B cell (primary cell): ENCODE measurements around the gene RUNDC3A. TPM values are rescaled to one million over a fixed set of nuclear protein-coding genes. Genes with fewer than 3 reads are reported as not detected.
"Not testable (repeated sequence)": the region's sequence is repeated elsewhere in the genome, so short reads cannot be mapped to it uniquely, and the experiment has no call there.

ENCODE experiments used
- ATAC-seq: fragments of 200-7000 bp; cut with Tn5 transposase; one replicate; pipeline ENCODE4 v1.10.0; 2021; ENCODE audit warnings: low read depth, mild to moderate bottlenecking, moderate number of reproducible peaks, moderate library complexity
- CTCF ChIA-PET: fragments of 350-600 bp; sonication (Branson Sonifier 250); formaldehyde crosslinking; loops from one replicate; lab custom pipeline; 2021; ENCODE audit warnings: antibody characterized with exemption, inconsistent platforms; lab: Charles Lee
- POLR2A ChIA-PET: fragments of 350-600 bp; sonication (Branson Sonifier 250); formaldehyde crosslinking; loops from one replicate; lab custom pipeline; 2021; ENCODE audit warnings: antibody characterized with exemption; lab: Charles Lee
- DNase-seq: peaks from one replicate; pipeline ENCODE4 v3.0.0; 2013
- H2AFZ ChIP-seq: 2 replicates; pipeline ENCODE4 v1.6.1; 2012; ENCODE audit warnings: mild to moderate bottlenecking, low read depth, low read length; ENCODE audit not compliant: insufficient read depth, poor library complexity, severe bottlenecking
- H3K27ac ChIP-seq, 2 donors: 1 replicate in 1 of 2; 2 replicates in 1 of 2; pipeline ENCODE4 v1.5.1; 2012 to 2013; ENCODE audit warnings: low read length in 2 of 2, mild to moderate bottlenecking in 2 of 2, moderate library complexity in 1 of 2
- H3K27me3 ChIP-seq, 4 experiments: fragments of 200-600 bp in 1 of 4; sonication (generic) in 1 of 4; replicated peaks in 1 of 4; 1 replicate in 2 of 4; 2 replicates in 2 of 4; pipeline versions ENCODE4 v1.6.1 to v1.7.0; 2013 to 2016; ENCODE audit warnings: low read length in 3 of 4, mild to moderate bottlenecking in 2 of 4, mixed read lengths in 1 of 4, moderate library complexity in 1 of 4; ENCODE audit not compliant: insufficient read depth in 4 of 4, control insufficient read depth in 3 of 4; ENCODE audit errors: control extremely low read depth in 1 of 4
- H3K36me3 ChIP-seq, 2 experiments: replicated peaks in 1 of 2; 1 replicate in 1 of 2; 2 replicates in 1 of 2; pipeline versions ENCODE4 v1.6.1 to v1.7.1; 2013; ENCODE audit warnings: low read length in 1 of 2; ENCODE audit not compliant: insufficient read depth in 2 of 2, control insufficient read depth in 1 of 2; ENCODE audit errors: control extremely low read depth in 1 of 2, extremely low read depth in 1 of 2
- H3K4me1 ChIP-seq, 2 donors: fragments of 200-600 bp in 1 of 2; sonication (generic) in 1 of 2; 1 replicate in 1 of 2; 2 replicates in 1 of 2; pipeline versions ENCODE4 v1.5.1 to v1.6.1; 2013 to 2017; ENCODE audit warnings: low read length in 2 of 2; ENCODE audit not compliant: control insufficient read depth in 2 of 2, insufficient read depth in 2 of 2
- H3K4me2 ChIP-seq: replicated peaks from 2 replicates; pipeline ENCODE3; 2012; ENCODE audit warnings: mild to moderate bottlenecking, low read depth, low read length; ENCODE audit not compliant: poor library complexity, severe bottlenecking
- H3K4me3 ChIP-seq, 5 experiments: fragments of 200-600 bp in 1 of 5; sonication (generic) in 1 of 5; 1 replicate in 3 of 5; 2 replicates in 2 of 5; pipeline versions ENCODE4 v1.5.1 to v1.7.0; 2011 to 2016; ENCODE audit warnings: low read length in 4 of 5, mild to moderate bottlenecking in 4 of 5, low read depth in 2 of 5, control low read depth in 1 of 5, moderate library complexity in 1 of 5; ENCODE audit not compliant: insufficient read depth in 1 of 5; ENCODE audit errors: control extremely low read depth in 1 of 5, extremely low read depth in 1 of 5
- H3K79me2 ChIP-seq: fragments of 200-600 bp; sonication (generic); one replicate; pipeline ENCODE4 v1.6.0; 2016; ENCODE audit warnings: low read length; ENCODE audit not compliant: control insufficient read depth, insufficient read depth
- H3K9ac ChIP-seq: fragments of 200-600 bp; sonication (generic); 2 replicates; pipeline ENCODE4 v1.6.1; 2017; ENCODE audit warnings: mild to moderate bottlenecking, low read length, moderate library complexity
- H3K9me3 ChIP-seq, 3 donors: one replicate each; pipeline versions ENCODE4 v1.6.1 to v1.7.1; 2013; ENCODE audit warnings: low read length in 2 of 3; ENCODE audit not compliant: control insufficient read depth in 2 of 3, insufficient read depth in 1 of 3; ENCODE audit errors: control extremely low read depth in 1 of 3
- H4K20me1 ChIP-seq: 2 replicates; pipeline ENCODE4 v1.6.0; 2012; ENCODE audit warnings: mild to moderate bottlenecking, low read length; ENCODE audit not compliant: insufficient read depth, control insufficient read depth, poor library complexity, severe bottlenecking
- H3K27ac Mint-ChIP-seq: one replicate; pipeline ENCODE4 v1.8.0; 2021; ENCODE audit warnings: mixed read lengths
- H3K27me3 Mint-ChIP-seq: one replicate; pipeline ENCODE4 v1.8.0; 2021; ENCODE audit warnings: mixed read lengths
- H3K4me1 Mint-ChIP-seq: one replicate; pipeline ENCODE4 v1.8.0; 2021; ENCODE audit warnings: mixed read lengths
- H3K4me3 Mint-ChIP-seq: one replicate; pipeline ENCODE4 v1.8.0; 2021; ENCODE audit warnings: mixed read lengths
- H3K9me3 Mint-ChIP-seq: one replicate; pipeline ENCODE4 v1.8.0; 2022; ENCODE audit warnings: mixed read lengths; ENCODE audit not compliant: insufficient read depth
- CTCF ChIP-seq: fragments of 200-600 bp; IDR thresholded peaks from one replicate; pipeline ENCODE4 v1.8.0; 2022; ENCODE audit warnings: antibody characterized with exemption, mild to moderate bottlenecking
- EZH2 ChIP-seq: IDR thresholded peaks from 2 replicates; pipeline ENCODE4 v1.6.1; 2012; ENCODE audit warnings: borderline replicate concordance, low read depth, mild to moderate bottlenecking, moderate library complexity, low read length; ENCODE audit not compliant: insufficient read depth, poor library complexity, severe bottlenecking
- WGBS: methylation state at CpG from one replicate; pipeline ENCODE4 v1.1.5; 2013; ENCODE audit warnings: missing lambda C conversion rate; ENCODE audit not compliant: insufficient coverage; 5-methylcytosine and 5-hydroxymethylcytosine counted together
- intact Hi-C: fragments of 100-400 bp; cut with micrococcal nuclease; formaldehyde crosslinking; loops from one replicate; pipeline ENCODE4 v1.10.0; 2022
- polyA plus RNA-seq: library from polyadenylated mRNA; depleted of rRNA; stranded (reverse); fragments of >200 nt; gene quantifications from 2 replicates; pipeline ENCODE4 v1.2.3, GENCODE V29; 2012
- total RNA-seq, 2 donors: library from RNA; stranded (reverse); fragments of 120-200 nt in 1 of 2; gene quantifications; 1 replicate in 1 of 2; 2 replicates in 1 of 2; pipeline versions ENCODE4 v1.2.3 to v1.2.4, GENCODE V29; 2013 to 2022

The RUNDC3A gene
- total and polyA plus RNA-seq, 2 donors (not counting 1 experiment from before 2014, with no cell fraction given), result 0.19 TPM; not detected in 1

DNA sequence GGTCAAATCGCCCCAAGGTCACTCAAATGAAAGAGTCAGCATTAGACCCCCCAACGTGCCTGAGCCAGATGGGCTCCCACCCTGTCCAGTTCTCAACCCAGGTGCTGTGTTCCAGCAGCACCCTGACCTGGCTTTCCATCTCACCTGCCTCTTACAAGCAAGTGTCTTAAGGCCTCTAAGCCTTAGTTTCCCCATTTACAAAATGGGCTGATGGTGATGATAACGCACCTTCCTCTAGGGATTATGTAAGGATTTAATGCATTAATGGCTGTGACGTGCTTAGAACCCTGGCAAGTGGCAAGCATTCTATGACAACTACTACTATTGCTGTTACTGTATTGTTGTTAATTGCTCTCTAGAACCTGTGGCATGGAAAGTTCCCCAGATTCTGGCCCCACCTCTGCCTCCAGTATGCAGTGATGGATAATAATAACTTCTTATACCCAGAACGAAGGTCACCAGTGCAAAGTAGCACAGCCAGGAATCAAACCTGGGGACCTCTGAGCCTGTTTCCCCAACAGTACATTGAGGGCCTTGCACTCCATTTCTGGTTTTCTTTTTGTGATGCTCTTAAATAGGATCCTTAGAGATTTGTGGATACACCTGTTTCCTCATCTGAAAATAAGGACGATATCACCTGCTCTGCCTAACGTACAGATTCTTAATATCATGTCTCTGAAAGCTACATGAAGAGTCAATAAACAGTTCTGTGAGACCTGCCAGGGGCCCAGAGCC, 19.5 kb downstream of the RUNDC3A start:
- no peaks in the 10 kb centered on the region for H3K27me3 Mint-ChIP-seq
- Histone ChIP-seq H3K27me3 (no peaks in the 10 kb centered on the region), H3K79me2 (peaks cover 9% of the 10 kb centered on the region), H3K4me1 (peaks cover 9 to 39% of the 10 kb centered on the region in 2 donors), H3K9me3 (no peaks in the 10 kb centered on the region), H3K9ac (no peak overlapping the region), H4K20me1 (peaks cover 7% of the 10 kb centered on the region), H3K4me2 (no peak overlapping the region), H3K4me3 (no peak overlapping the region), H3K27ac (no peak overlapping the region), H3K36me3 (no peaks in the 10 kb centered on the region), H2AFZ (no peak overlapping the region)
- ChIA-PET CTCF (interaction anchor here (1.0 to 3.2 kb wide), 8 partner anchors 17 to 124 kb away, joined by 3 to 17 read pairs (median 8); partner anchors contain the start of gene GRN), POLR2A (interaction anchor here (1.1 to 2.1 kb wide), 4 partner anchors 107 to 204 kb away, joined by 3 to 29 read pairs (median 6); partner anchors contain the start of genes HDAC5, TMUB2 and UBTF)
- intact Hi-C loops, result no loop called here
- H3K9me3 Mint-ChIP-seq, result no peaks in the 10 kb centered on the region
- H3K4me1 Mint-ChIP-seq, result peaks cover 35% of the 10 kb centered on the region
- H3K4me3 Mint-ChIP-seq, result peak overlapping the region; percentile 49
- ATAC-seq (no peak), DNase-seq (no peak)
- TF ChIP-seq CTCF (no peak), EZH2 (no peak)
- peak overlapping the region; percentile 32 for H3K27ac Mint-ChIP-seq
- WGBS, result 71% methylated on average over 7 of the region's 7 CpGs

GRCh38 chr17:44329516-44329915, 21.1 kb downstream of the RUNDC3A start:
- H3K4me3 ChIP-seq, H3K27ac ChIP-seq, H2AFZ ChIP-seq, H3K9me3 ChIP-seq, H3K27me3 Mint-ChIP-seq, H3K79me2 ChIP-seq, H3K4me3 Mint-ChIP-seq, intact Hi-C loops, H3K27ac Mint-ChIP-seq, ATAC-seq, H3K36me3 ChIP-seq, DNase-seq, H3K9ac ChIP-seq, H3K27me3 ChIP-seq, H3K9me3 Mint-ChIP-seq, H3K4me2 ChIP-seq, H4K20me1 ChIP-seq: not testable (repeated sequence)
- POLR2A ChIA-PET, result interaction anchor here (0.7 kb wide), 1 partner anchor 20 kb away, joined by 5 read pairs; no protein-coding TSS in a partner anchor
- WGBS, result 100% methylated on average over 5 of the region's 7 CpGs
- H3K4me1 ChIP-seq, result peaks cover 3 to 33% of the 10 kb centered on the region in 2 donors
- H3K4me1 Mint-ChIP-seq, result peaks cover 29% of the 10 kb centered on the region
- CTCF ChIA-PET, result interaction anchor here (1.1 to 7.4 kb wide), 8 partner anchors 15 to 125 kb away, joined by 4 to 117 read pairs (median 12); partner anchors contain the start of gene GRN

GRCh38 chr17:44330263-44330662, 21.9 kb downstream of the RUNDC3A start:
- H3K27me3 ChIP-seq, H4K20me1 ChIP-seq, intact Hi-C loops, H3K4me2 ChIP-seq, H3K9ac ChIP-seq, H3K4me3 ChIP-seq, H3K27me3 Mint-ChIP-seq, H3K27ac ChIP-seq, ATAC-seq, H3K9me3 ChIP-seq, DNase-seq, H2AFZ ChIP-seq, H3K27ac Mint-ChIP-seq, H3K9me3 Mint-ChIP-seq, H3K36me3 ChIP-seq, H3K4me3 Mint-ChIP-seq, H3K79me2 ChIP-seq: not testable (repeated sequence)
- no CpG with 5 or more reads among the region's 5 CpGs for WGBS
- peaks cover 8 to 37% of the 10 kb centered on the region in 2 donors for H3K4me1 ChIP-seq
- POLR2A ChIA-PET, result interaction anchor here (0.6 to 1.7 kb wide), 5 partner anchors 15 to 120 kb away, joined by 3 to 5 read pairs (median 4); partner anchors contain the start of gene GRN
- CTCF ChIA-PET, result interaction anchor here (0.7 to 7.4 kb wide), 22 partner anchors 11 to 161 kb away, joined by 3 to 117 read pairs (median 6); partner anchors contain the start of genes FAM171A2, GRN and TMUB2
- peaks cover 30% of the 10 kb centered on the region for H3K4me1 Mint-ChIP-seq
